Vagina (tissue), 2 donors: ENCODE measurements around the gene PHF20. TPM values are rescaled to one million over a fixed set of nuclear protein-coding genes. Genes with fewer than 3 reads are reported as not detected.
A peak's percentile ranks its signal among the peaks of the same experiment; 100 is the strongest.
"Not testable (repeated sequence)": the region's sequence is repeated elsewhere in the genome, so short reads cannot be mapped to it uniquely, and the experiment has no call there.

Experiments used
- DNase-seq, 2 donors: peaks; one replicate each; pipeline ENCODE4 v3.0.0-alpha.2; 2017; ENCODE audit errors: extremely low spot score in 2 of 2
- H3K27ac ChIP-seq: fragments of 200-600 bp; sonication (generic); one replicate; pipeline ENCODE4 v1.5.1; 2019
- H3K27me3 ChIP-seq: fragments of 200-600 bp; sonication (generic); one replicate; pipeline ENCODE4 v1.5.1; 2019
- H3K36me3 ChIP-seq, 2 donors: fragments of 200-600 bp; sonication (generic); one replicate each; pipeline ENCODE4 v1.5.1; 2017 to 2019
- H3K4me1 ChIP-seq: fragments of 200-600 bp; sonication (generic); one replicate; pipeline ENCODE4 v1.5.1; 2019
- H3K4me3 ChIP-seq, 2 donors: fragments of 200-600 bp; sonication (generic); 1 replicate in 1 of 2; 2 replicates in 1 of 2; pipeline ENCODE4 v1.5.1; 2016 to 2019
- H3K9me3 ChIP-seq: fragments of 200-600 bp; sonication (generic); one replicate; pipeline ENCODE4 v1.5.1; 2019
- CTCF ChIP-seq, 3 experiments: fragments of 450-650 bp in 2 of 3; fragments of 200-600 bp in 1 of 3; sonication (generic) in 1 of 3; IDR thresholded peaks; one replicate each; pipeline ENCODE4 v1.5.1; 2017 to 2019; ENCODE audit warnings: antibody characterized with exemption in 3 of 3, mild to moderate bottlenecking in 2 of 3, moderate library complexity in 2 of 3
- POLR2A ChIP-seq, 2 donors: fragments of 450-650 bp; IDR thresholded peaks; one replicate each; pipeline ENCODE4 v1.6.1; 2017; ENCODE audit warnings: antibody characterized with exemption in 2 of 2, mild to moderate bottlenecking in 2 of 2, moderate library complexity in 2 of 2
- POLR2AphosphoS5 ChIP-seq, 2 donors: sonication (generic); formaldehyde crosslinking; IDR thresholded peaks; one replicate each; pipeline ENCODE4 v1.9.0; 2017; ENCODE audit warnings: antibody characterized with exemption in 2 of 2, mild to moderate bottlenecking in 2 of 2, low read depth in 1 of 2; ENCODE audit not compliant: insufficient read depth in 1 of 2
- intact Hi-C: fragments of 100-400 bp; cut with DNase I; formaldehyde crosslinking; loops from one replicate; pipeline ENCODE4 v1.15.1; 2023
- total RNA-seq: library from RNA; depleted of rRNA; stranded (reverse); fragments of >200 nt; gene quantifications from one replicate; pipeline ENCODE4 v1.2.3, GENCODE V29; 2016

The PHF20 gene
- total RNA-seq, 1 donor from 2014 or later, result 37.3 TPM

DNA sequence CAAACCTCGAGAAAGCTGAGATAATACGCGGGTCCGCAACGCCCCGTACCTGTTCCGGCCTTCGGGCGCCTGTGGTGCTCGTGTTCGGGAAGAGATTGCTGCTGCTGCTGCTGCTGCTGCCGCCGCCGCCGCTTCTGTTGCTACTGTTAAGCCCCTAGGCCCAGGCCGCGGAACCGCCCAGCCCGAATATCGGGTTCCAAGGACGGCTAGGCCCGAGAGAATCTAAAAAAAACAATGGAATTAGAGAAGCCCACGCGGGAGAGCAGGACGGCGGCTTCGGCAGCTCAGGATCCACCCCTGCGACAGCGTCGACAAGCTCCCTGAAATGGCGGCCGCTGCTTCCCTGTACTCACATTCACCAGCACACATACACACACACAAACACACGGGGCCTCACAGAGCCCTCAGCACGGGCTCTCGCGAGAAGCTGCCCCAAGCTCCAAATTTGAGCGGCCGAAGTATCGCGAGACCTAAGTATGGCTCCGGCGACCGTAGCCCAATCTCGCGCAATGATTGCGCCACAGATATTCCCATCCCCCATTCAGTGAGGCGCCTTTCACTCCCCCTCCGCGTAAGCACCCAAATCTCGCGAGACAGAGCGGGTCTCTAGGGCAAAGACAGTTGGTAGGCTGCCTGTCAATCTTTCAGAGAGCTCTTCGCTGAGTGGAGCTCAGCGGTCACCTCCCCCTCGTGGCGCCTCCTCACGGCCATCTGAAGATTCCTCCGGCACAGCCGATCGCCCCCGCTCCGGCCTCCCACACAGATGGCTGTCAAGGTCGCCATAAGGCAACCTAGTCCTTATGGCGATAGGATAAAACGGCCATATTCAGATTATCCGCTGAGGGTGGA is 29.7 kb upstream of the PHF20 start, which contains the start of gene RBM39:
TSS of gene RBM39 (minus strand) at position 369 of the 849 bp plus-strand sequence. CDS start 1,386 bp downstream, outside the sequence.
- intact Hi-C loops, result loop anchor here (2.0 kb wide), 2 partner anchors 31 to 43 kb away; partner anchors contain the start of genes NFS1, PHF20 and ROMO1
- Histone ChIP-seq H3K4me3 (peak within 1 kb of the TSS; percentile 79 to 82), H3K36me3 (peaks cover 4 to 34% of the 10 kb centered on the region in 2 donors), H3K27me3 (no peaks in the 10 kb centered on the region), H3K4me1 (peaks cover 48% of the 10 kb centered on the region), H3K27ac (peak within 1 kb of the TSS; percentile 98), H3K9me3 (no peaks in the 10 kb centered on the region)
- DNase-seq, result peak; percentile 98 to 100
- TF ChIP-seq POLR2A (IDR thresholded peaks at IDR 0.05) (peak in 1 of 2 donors; percentile 98), POLR2AphosphoS5 (IDR thresholded peaks at IDR 0.05; ENCODE audit: insufficient read depth in 1 of 2, low read depth in 1 of 2) (peak; percentile 98 to 100), CTCF (IDR thresholded peaks at IDR 0.05) (peak; percentile 17 to 43 (median 17))

DNA sequence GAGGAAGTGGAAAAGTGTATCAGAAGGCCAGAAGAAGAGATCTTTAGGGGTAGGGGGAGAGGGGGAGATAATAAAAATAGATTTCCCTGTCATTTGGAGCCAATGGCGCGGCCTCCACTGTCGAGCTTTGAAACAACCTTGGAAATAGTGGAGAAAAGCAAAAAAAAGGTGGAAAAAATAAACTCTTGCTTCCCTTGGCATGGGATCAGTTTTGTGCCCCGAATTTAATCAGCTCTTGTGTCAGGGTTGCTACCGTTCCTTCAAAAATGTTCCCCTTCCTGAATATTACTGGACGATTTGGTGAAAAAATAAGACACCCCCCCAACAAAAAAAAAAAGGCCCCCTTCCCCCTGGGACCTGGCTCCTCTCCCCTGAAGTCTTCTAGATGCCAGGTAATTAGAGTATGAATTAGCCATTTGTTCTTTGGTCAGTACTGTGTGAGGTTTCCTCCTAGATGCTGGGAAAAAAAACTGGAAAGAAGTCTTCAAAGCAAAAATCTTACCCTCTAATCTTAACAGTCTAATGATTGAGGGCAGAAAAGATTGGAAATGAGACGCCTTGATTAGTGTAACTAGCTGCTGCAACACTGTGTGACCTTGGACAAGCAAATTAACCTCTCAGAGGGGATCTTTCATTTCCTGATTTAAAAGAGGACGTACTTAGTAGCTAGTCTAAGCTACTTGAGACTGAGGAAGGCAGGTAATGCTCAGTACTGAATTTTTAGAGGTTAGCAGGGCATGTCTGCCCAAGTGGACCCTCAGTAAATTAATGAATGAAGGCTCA is 28.9 kb upstream of the PHF20 start:
- no peaks in the 10 kb centered on the region for H3K9me3 ChIP-seq
- peaks cover 2 to 26% of the 10 kb centered on the region in 2 donors for H3K36me3 ChIP-seq
- TF ChIP-seq POLR2AphosphoS5 (IDR thresholded peaks at IDR 0.05; ENCODE audit: insufficient read depth in 1 of 2, low read depth in 1 of 2) (no peak), CTCF (IDR thresholded peaks at IDR 0.05) (no peak), POLR2A (IDR thresholded peaks at IDR 0.05) (no peak)
- H3K4me3 ChIP-seq, result peak overlapping the region; percentile 49 to 79
- peak overlapping the region; percentile 98 for H3K27ac ChIP-seq
- H3K27me3 ChIP-seq, result no peaks in the 10 kb centered on the region
- peaks cover 40% of the 10 kb centered on the region for H3K4me1 ChIP-seq
- no peak for DNase-seq
- intact Hi-C loops, result loop anchor here (2.0 kb wide), 2 partner anchors 30 to 44 kb away; partner anchors contain the start of genes NFS1, PHF20 and ROMO1

DNA sequence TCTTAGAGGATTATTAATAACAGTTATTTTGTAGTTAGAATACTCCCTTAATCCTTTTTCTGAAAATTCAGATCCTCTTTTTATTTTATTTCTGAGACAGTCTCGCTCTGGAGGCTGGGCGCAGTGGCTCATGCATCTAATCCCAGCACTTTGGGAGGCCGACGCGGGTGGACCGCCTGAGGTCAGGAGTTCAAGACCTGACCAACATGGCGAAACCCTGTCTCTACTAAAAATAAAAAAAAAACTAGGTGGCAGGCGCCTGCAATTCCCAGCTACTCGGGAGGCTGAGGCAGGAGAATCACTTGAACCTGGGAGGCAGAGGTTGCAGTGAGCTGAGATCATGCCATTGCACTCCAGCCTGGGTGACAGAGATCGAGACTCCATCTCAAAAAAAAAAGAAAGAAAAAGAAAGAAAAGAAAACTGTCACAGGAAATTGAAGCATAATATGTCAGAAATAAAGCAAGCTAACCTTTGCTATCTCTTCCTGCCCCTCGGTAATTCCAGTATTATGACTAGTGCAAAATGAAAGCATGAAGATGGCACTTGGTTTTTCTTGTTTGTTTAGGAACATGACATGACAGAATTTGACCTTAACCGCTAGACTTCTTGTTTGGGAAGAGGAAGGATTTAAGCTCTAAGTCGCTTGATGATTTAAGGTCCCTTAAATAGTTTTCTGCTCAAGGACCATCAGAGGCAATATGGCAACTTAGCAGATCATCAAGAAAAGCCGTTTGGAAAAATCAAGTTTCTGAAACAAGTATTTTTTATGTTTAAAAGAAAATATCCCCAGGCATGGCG is 27.9 kb upstream of the PHF20 start:
- Histone ChIP-seq H3K4me1 (peaks cover 30% of the 10 kb centered on the region), H3K27ac (peak overlapping the region; percentile 98), H3K4me3 (no peak overlapping the region), H3K36me3 (peaks cover 0 to 16% of the 10 kb centered on the region in 2 donors), H3K27me3 (no peaks in the 10 kb centered on the region), H3K9me3 (no peaks in the 10 kb centered on the region)
- no peak for TF ChIP-seq POLR2A (IDR thresholded peaks at IDR 0.05)
- TF ChIP-seq CTCF (IDR thresholded peaks at IDR 0.05), result no peak
- TF ChIP-seq POLR2AphosphoS5 (IDR thresholded peaks at IDR 0.05; ENCODE audit: insufficient read depth in 1 of 2, low read depth in 1 of 2), result no peak
- no peak for DNase-seq
- intact Hi-C loops, result loop anchor here (2.0 kb wide), 2 partner anchors 29 to 45 kb away; partner anchors contain the start of genes NFS1, PHF20 and ROMO1

GRCh38 chr20:35744492-35744841 is 27.3 kb upstream of the PHF20 start:
- DNase-seq, H3K9me3 ChIP-seq, H3K4me3 ChIP-seq, intact Hi-C loops, H3K27me3 ChIP-seq: not testable (repeated sequence)
- peaks cover 24% of the 10 kb centered on the region for H3K4me1 ChIP-seq
- peak overlapping the region; percentile 98 for H3K27ac ChIP-seq
- peaks cover 0 to 10% of the 10 kb centered on the region in 2 donors for H3K36me3 ChIP-seq

DNA sequence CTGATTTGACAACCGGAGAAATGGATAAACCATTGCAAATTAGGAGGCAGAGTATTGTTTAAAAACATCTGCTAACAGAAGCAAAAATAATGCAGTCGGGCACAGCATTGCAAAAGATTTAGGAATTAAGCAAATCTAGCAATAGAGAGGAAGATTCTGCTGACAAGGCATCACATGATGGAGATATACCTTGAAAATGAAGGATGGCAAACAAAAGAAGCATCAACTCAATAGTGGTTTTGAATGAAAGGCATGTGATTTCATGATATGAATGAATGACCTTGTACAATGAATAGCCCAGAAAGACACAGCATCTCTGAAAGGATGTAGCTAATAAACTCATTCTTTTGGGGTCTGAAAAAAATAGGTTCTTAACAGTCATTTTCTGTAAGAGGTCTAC is 21.2 kb upstream of the PHF20 start:
- Histone ChIP-seq H3K36me3 (no peaks in the 10 kb centered on the region), H3K4me1 (no peaks in the 10 kb centered on the region), H3K27me3 (no peaks in the 10 kb centered on the region), H3K4me3 (no peak overlapping the region), H3K9me3 (no peaks in the 10 kb centered on the region), H3K27ac (no peak overlapping the region)
- TF ChIP-seq CTCF (IDR thresholded peaks at IDR 0.05) (no peak), POLR2A (IDR thresholded peaks at IDR 0.05) (no peak)
- no peak for DNase-seq
- intact Hi-C loops, result no loop called here
